ENCODE measurements around the gene MAP4K5. TPM values are rescaled to one million over a fixed set of nuclear protein-coding genes. Genes with fewer than 3 reads are reported as not detected.

MAP4K5 gene
- total and polyA plus RNA-seq, 2 of the 4 experiments (the other 2 are of a cell fraction): 33.1 to 46.1 TPM

- Histone ChIP-seq H3K9ac (ENCODE audit: low read depth, low read length) (no peak overlapping the region), H2BK5ac (ENCODE audit: low read depth, low read length, poor library complexity, severe bottlenecking) (no peak overlapping the region), H4K5ac (ENCODE audit: low read depth, low read length) (no peak overlapping the region), H3K27ac (ENCODE audit: insufficient read depth, low read length) (no peak overlapping the region), H3K27me3 (ENCODE audit: control insufficient read depth, insufficient read depth, low read length) (no peaks in the 10 kb centered on the region), H3K4me1 (ENCODE audit: control insufficient read depth, insufficient read depth, low read length) (no peaks in the 10 kb centered on the region), H4K20me1 (ENCODE audit: insufficient read depth, low read length) (no peaks in the 10 kb centered on the region), H3K56ac (ENCODE audit: extremely low read depth, insufficient read depth, low read length) (no peak overlapping the region), H3K79me1 (ENCODE audit: low read depth in 1 of 2, low read length in 2 of 2) (peaks cover 6 to 21% of the 10 kb centered on the region in 2 experiments; a peak in 3 of 4 replicates), H3K4ac (ENCODE audit: low read depth, low read length) (no peak overlapping the region), H4K91ac (ENCODE audit: insufficient read depth, low read depth, low read length) (no peak overlapping the region), H3K4me3 (ENCODE audit: insufficient read depth, low read depth, low read length) (no peak overlapping the region), H3K18ac (ENCODE audit: low read depth, low read length) (no peak overlapping the region), H3K14ac (replicated peaks; ENCODE audit: low read depth, low read length) (no peak overlapping the region), H4K8ac (ENCODE audit: low read depth in 2 of 2, low read length in 2 of 2) (no peak overlapping the region), H3K36me3 (ENCODE audit: control insufficient read depth, insufficient read depth, low read length) (peaks cover 37% of the 10 kb centered on the region), H2BK120ac (ENCODE audit: low read depth, low read length) (no peak overlapping the region), H2AK5ac (ENCODE audit: low read depth, low read length) (no peak overlapping the region), H3K4me2 (ENCODE audit: low read depth, low read length) (no peak overlapping the region), H2BK20ac (ENCODE audit: low read depth, low read length) (no peak overlapping the region), H2BK15ac (ENCODE audit: low read depth, low read length) (no peak overlapping the region), H2AFZ (replicated peaks; ENCODE audit: low read length, poor library complexity) (no peak overlapping the region), H3K23ac (ENCODE audit: low read depth, low read length) (no peak overlapping the region), H3K9me3 (ENCODE audit: control insufficient read depth, insufficient read depth, low read length) (peaks cover 23% of the 10 kb centered on the region), H3K9me1 (ENCODE audit: insufficient read depth, low read length) (no peaks in the 10 kb centered on the region), H2AK9ac (replicated peaks; ENCODE audit: low read depth, low read length, poor library complexity) (no peak overlapping the region)
- no peak for DNase-seq
- no peak for ATAC-seq (ENCODE audit: low read depth)
- intact Hi-C loops (cut with micrococcal nuclease): no loop called here
- CTCF ChIA-PET: no interaction called here
- dilution Hi-C loops (cut with HindIII; ENCODE audit: low sequenced_read_pairs, unreplicated experiment): no loop called here
- BruUV-seq (replicated peaks): no TSS peak
- WGBS, 2 experiments (ENCODE audit: extremely low coverage in 2 of 2, insufficient read length in 1 of 2): no CpG with 5 or more reads among the region's 1 CpG
- TF ChIP-seq MXI1 (IDR thresholded peaks at IDR 0.05; ENCODE audit: borderline replicate concordance, low read depth, low read length) (no peak), RCOR1 (IDR thresholded peaks at IDR 0.05; ENCODE audit: insufficient replicate concordance, low read length) (no peak), MAFK (IDR thresholded peaks at IDR 0.05; ENCODE audit: low read depth, low read length) (no peak), ELK1 (IDR thresholded peaks at IDR 0.05; ENCODE audit: borderline replicate concordance, low read depth, low read length) (no peak), CEBPB (IDR thresholded peaks at IDR 0.05; ENCODE audit: low read depth, low read length) (no peak), RFX5 (IDR thresholded peaks at IDR 0.05; ENCODE audit: low read depth, low read length) (no peak), BHLHE40 (IDR thresholded peaks at IDR 0.05; ENCODE audit: low read depth, low read length) (no peak), RAD21 (IDR thresholded peaks at IDR 0.05; ENCODE audit: low read length) (no peak), NFE2L2 (IDR thresholded peaks at IDR 0.05; ENCODE audit: low read depth, low read length) (no peak), SMC3 (IDR thresholded peaks at IDR 0.05; ENCODE audit: low read depth, low read length) (no peak), FOS (IDR thresholded peaks at IDR 0.05; ENCODE audit: low read depth, low read length) (no peak), CHD1 (IDR thresholded peaks at IDR 0.05; ENCODE audit: low read depth, low read length) (no peak), MAZ (IDR thresholded peaks at IDR 0.05; ENCODE audit: borderline replicate concordance, low read depth, low read length) (no peak), POLR2A (IDR thresholded peaks at IDR 0.05; ENCODE audit: low read depth, low read length) (no peak)
- TF ChIP-seq, protein P1, sequence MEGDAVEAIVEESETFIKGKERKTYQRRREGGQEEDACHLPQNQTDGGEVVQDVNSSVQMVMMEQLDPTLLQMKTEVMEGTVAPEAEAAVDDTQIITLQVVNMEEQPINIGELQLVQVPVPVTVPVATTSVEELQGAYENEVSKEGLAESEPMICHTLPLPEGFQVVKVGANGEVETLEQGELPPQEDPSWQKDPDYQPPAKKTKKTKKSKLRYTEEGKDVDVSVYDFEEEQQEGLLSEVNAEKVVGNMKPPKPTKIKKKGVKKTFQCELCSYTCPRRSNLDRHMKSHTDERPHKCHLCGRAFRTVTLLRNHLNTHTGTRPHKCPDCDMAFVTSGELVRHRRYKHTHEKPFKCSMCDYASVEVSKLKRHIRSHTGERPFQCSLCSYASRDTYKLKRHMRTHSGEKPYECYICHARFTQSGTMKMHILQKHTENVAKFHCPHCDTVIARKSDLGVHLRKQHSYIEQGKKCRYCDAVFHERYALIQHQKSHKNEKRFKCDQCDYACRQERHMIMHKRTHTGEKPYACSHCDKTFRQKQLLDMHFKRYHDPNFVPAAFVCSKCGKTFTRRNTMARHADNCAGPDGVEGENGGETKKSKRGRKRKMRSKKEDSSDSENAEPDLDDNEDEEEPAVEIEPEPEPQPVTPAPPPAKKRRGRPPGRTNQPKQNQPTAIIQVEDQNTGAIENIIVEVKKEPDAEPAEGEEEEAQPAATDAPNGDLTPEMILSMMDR (conservative IDR thresholded peaks at IDR 0.05; ENCODE audit: low read depth, low read length): no peak
- TF ChIP-seq, protein P2, sequence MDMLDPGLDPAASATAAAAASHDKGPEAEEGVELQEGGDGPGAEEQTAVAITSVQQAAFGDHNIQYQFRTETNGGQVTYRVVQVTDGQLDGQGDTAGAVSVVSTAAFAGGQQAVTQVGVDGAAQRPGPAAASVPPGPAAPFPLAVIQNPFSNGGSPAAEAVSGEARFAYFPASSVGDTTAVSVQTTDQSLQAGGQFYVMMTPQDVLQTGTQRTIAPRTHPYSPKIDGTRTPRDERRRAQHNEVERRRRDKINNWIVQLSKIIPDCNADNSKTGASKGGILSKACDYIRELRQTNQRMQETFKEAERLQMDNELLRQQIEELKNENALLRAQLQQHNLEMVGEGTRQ (IDR thresholded peaks at IDR 0.05; ENCODE audit: low read depth, low read length): no peak
- in situ Hi-C loops (cut with MboI; ENCODE audit: low sequenced_read_pairs): no loop called here
- POLR2A ChIA-PET (ENCODE audit: unreplicated experiment): no interaction called here
Observed at GRCh38 chr14:50476134-50476533, 56.2 kb downstream of the MAP4K5 start.

Measured in IMR-90 (cell line).